COR-L47 (cell line): ENCODE measurements around the gene AMPD2.

Experiments
- DNase-seq: peaks from one replicate; lab custom pipeline; 2025; lab: John Stamatoyannopoulos, UW

Gene AMPD2

GRCh38 chr1:109617291-109617801 is 2.3 kb upstream of the AMPD2 start:
- DNase-seq, result no peak

DNA sequence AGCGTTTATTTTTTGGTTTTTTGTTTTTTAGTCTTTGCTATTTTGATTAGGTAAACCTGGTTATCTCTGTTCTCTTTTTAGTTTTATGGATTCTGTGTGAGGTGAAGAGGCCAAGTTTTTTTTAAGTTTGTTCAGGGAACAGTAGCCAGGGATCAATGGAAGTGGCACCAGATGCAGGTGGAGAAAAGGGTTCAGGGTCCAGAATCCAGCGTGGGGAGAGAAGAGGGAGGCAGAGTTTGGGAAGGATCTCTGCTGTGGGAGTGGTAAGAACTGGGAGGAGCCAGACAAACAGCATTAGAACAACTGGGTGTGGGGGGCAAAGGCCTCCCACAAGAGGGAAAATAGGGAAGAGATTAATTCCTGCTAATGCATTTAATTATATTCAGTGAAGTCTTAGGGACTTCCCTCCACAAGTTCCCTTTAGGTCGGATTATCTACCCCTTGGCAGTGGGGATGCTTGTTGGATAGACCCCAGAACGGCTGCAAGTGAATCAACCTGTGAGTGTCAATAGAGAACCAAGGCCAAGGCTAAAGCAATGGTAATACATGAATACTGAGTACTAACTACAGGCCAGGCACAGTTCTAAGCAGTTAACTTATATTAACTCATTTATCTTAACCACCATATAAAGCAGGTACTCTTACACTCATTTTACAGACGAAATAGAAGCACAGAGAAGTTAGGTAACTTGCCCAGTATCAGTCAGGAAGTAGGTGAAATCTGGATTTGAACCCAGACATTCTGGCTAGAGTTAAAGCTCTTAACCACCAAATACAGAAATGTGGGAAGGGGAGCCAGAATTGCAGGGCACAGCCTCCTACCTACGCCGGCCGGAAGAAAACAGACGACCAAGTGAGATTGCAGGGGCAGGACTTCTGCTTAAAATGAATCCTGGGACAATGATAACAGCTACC is 719 bp upstream of the AMPD2 start:
- DNase-seq, result no peak

DNA sequence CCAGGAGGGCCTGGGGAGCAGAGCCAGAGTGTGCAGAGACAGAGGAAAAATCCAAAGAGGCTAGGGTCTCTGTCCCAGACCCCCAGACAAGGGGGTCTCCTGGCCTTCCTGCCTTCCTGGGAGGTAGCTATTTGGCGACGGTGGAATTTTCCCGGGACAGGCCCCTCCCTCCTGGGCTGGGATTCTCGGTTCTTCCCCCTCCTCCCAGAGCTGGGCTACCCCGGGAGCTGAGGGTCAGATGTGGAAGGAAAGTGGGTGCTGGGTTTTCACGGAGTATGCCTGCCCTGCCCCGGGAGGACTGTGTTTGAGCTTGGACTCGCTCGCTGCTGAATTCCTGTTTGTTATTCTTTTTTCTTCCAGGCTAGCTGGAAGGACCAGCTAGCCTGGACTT is 759 bp downstream of the AMPD2 start:
- DNase-seq, result no peak

DNA sequence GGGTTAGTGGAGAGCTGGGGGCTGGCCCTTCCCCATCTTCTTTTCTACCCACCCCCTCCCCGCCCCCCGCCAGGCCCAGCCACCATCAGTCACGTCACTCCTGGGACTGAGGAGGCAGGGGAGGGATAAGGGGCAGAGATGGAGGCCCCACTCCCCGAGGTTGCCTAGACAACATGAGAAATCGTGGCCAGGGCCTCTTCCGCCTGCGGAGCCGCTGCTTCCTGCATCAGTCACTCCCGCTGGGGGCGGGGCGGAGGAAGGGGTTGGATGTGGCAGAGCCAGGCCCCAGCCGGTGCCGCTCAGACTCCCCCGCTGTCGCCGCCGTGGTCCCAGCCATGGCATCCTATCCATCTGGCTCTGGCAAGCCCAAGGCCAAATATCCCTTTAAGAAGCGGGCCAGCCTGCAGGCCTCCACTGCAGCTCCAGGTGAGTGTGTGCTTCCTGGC is 1.2 kb downstream of the AMPD2 start:
- peak; percentile 92 for DNase-seq

- no peak for DNase-seq
Observed at GRCh38 chr1:109621379-109622136, 1.9 kb downstream of the AMPD2 start.

DNA sequence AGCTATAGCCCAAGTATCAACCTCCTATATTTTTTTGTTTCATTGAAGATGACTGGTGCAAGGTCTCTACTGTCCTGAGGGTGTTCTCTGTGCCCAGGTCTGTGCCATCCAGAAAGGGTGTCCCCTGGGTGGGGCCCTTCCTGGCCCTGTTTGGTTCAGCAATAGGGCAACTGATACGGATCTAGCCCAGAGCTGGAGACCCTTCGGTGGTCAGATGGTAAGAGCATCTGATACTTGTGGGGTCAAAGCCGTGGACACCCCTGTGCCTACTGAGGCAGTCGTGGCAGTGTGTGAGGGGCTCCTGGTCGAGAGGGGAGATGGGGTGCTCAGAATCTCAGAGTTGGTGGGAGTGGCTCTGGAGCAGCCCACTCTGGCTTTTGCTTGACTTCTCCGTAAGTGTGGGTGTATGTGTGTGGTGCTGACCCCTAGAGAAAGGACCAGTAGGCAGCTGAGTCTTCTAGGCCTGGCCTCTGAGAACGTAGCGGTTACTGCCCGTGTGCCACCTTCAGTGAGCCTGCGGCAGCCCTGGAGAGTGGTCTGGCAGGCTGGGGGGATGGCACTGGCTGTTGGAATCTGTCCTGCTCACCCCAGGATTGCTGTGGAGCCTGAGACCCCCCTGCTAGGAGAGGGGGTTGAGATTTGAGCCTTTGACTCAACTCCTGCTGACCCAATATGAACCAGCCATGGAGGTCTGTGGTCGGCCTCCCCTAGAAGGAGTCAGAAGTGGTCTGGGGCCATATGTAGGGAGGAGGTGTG is 2.7 kb downstream of the AMPD2 start:
- DNase-seq, result no peak

GRCh38 chr1:109622895-109623294 is 3.3 kb downstream of the AMPD2 start:
- DNase-seq, result no peak

GRCh38 chr1:109623601-109624161 is 4.0 kb downstream of the AMPD2 start:
- no peak for DNase-seq

DNA sequence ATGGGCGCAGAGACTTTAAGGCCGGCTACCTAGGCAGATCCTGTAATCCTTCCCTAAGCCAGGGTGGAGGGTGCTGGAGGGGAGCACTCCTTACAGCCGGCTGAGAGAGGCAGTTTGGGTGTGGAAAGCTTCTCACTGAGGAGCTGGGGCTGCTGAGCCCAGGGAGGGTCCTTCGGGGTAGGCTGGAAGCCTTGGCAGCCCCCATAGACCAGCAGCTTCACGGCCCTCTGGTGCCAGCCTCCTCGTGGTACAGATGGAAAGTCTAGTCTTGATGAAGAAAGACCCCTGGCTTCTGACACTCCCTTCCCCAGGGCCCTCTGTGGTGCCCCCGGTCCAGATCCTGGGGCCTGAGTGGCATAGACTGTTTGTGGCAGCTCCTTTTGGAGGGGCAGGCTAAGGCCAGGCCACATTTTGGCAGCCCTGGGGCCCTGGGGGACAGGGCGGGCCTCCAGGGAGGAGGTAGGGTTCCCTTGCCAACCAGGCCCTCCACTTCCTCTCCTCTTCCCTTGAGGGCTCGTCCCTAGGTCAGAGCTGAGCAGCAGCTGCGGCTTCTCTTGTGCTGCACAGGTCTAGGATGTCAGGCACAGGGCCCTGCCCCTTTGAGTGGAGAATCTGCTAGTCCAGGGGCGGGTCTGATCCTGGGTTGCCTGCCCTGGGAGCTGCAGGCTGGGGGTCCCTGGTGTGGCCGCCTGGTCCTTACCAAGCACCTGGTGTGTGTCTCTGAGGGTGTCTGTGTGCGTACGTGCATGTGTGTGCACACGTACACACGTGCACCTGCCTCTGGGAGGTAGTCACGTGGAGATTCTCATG is 4.8 kb downstream of the AMPD2 start:
- no peak for DNase-seq

DNA sequence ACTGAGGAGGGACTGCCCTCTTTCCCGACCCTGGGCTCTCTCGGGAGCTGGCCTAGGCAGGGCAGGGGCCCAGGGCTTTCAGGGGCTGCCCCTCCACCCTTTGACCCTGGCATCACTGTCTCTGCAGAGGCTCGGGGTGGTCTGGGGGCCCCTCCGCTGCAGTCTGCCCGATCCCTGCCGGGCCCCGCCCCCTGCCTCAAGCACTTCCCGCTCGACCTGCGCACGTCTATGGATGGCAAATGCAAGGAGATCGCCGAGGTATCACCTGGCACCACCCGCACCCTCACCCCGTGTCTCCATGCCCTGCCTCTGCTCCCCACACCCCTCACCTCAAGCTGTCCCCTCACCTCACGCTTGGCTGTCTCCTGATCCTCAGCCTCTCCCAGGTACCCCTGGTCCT is 5.5 kb downstream of the AMPD2 start:
- no peak for DNase-seq

DNA sequence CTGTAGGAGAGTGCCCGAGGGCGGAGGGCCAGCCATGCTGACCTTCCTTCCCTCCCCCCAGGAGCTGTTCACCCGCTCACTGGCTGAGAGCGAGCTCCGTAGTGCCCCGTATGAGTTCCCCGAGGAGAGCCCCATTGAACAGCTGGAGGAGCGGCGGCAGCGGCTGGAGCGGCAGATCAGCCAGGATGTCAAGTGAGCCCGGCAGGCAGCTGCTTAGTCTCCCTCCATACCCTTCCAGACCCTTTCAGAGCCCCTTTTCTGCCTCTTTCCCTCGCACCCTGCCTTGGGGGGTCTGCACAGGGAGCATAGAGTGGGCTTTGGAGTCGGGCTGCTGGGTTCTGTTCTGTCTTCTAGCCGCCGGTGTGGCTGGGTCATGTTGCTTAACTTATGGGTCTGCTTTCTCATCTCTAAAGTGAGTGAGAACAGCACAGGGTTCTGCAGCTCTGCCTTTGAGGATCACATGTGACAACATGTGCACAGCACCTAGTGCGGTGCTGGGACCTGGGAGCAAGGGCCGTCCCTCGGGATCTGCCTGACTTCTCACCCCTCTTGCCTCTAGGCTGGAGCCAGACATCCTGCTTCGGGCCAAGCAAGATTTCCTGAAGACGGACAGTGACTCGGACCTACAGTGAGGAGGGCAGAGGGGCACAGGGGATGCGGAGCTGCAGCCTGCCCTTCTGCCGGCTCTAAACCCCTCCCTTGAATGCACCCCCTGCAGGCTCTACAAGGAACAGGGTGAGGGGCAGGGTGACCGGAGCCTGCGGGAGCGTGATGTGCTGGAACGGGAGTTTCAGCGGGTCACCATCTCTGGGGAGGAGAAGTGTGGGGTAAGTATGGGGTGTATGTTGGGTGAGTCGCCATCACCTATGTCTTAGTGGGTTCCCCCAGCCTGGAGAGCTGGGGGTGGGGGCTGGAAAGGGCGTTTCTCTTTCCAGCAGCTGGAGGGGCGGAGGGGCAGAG is 6.2 kb downstream of the AMPD2 start:
- no peak for DNase-seq

- no peak for DNase-seq
Observed at GRCh38 chr1:109626682-109627408, 7.2 kb downstream of the AMPD2 start.

DNA sequence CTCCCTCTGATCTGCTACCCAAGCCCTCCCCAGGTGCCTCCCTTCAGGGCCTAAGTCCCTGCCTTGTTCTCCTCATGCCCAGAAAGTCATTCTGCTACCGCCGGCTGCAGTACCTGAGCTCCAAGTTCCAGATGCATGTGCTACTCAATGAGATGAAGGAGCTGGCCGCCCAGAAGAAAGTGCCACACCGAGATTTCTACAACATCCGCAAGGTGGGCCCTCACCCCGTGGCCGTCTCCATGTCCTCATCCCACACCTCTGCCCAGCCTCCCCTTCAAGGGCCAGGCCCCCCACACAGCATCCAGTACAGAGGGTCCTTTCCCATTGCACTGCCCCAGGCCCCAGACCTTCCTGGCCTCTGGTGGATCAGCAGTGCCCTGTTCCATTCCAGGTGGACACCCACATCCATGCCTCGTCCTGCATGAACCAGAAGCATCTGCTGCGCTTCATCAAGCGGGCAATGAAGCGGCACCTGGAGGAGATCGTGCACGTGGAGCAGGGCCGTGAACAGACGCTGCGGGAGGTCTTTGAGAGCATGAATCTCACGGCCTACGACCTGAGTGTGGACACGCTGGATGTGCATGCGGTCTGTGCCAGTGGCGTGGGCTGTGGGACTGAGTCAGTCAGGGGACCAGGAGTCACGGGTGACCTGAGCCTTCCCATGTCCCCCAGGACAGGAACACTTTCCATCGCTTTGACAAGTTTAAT is 8.2 kb downstream of the AMPD2 start:
- DNase-seq, result no peak

GRCh38 chr1:109628540-109629321 is 9.1 kb downstream of the AMPD2 start:
- no peak for DNase-seq

DNA sequence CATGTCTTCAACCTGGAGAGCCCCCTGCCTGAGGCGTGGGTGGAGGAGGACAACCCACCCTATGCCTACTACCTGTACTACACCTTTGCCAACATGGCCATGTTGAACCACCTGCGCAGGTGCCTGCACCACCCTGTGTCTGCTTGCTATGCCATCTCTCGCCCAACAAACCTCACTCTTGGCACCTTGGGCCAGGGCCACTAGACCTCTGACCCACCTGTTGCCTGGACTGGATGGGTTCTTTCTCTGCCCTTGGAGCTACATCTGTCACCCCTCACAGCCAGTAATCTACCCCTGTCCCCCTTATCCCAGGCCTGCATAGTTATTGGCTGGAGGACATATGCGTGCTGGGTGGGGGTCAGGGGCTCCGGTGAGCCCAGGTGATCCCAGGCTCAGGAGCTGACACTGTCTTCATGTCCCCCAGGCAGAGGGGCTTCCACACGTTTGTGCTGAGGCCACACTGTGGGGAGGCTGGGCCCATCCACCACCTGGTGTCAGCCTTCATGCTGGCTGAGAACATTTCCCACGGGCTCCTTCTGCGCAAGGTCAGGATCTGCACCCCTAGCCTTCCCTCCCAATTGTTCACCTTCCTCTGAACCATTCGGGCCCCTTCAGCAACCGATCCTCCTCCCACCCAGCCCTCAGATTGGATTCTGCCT is 9.9 kb downstream of the AMPD2 start:
- DNase-seq, result no peak

GRCh38 chr1:109630081-109630897 is 10.7 kb downstream of the AMPD2 start:
- no peak for DNase-seq
